AG09309 (cell line): ENCODE measurements around the gene CCDC107.
"Not testable (repeated sequence)": the region's sequence is repeated elsewhere in the genome, so short reads cannot be mapped to it uniquely, and the experiment has no call there.

ENCODE experiments used
- DNase-seq: peaks from one replicate; pipeline ENCODE4 v3.0.0-alpha.2; 2010; ENCODE audit warnings: low read depth
- H3K4me3 ChIP-seq: 2 replicates; pipeline ENCODE4 v1.5.1; 2011; ENCODE audit warnings: mild to moderate bottlenecking, low read depth, low read length, moderate library complexity; ENCODE audit not compliant: control insufficient read depth
- TF ChIP-seq, protein P1 (sequence below): IDR thresholded peaks from 2 replicates; pipeline ENCODE4 v1.5.1; 2011; ENCODE audit warnings: mild to moderate bottlenecking, low read depth, low read length, inconsistent platforms; ENCODE audit not compliant: insufficient read depth, control insufficient read depth; ENCODE audit errors: missing control alignments

CCDC107 gene, protein sequence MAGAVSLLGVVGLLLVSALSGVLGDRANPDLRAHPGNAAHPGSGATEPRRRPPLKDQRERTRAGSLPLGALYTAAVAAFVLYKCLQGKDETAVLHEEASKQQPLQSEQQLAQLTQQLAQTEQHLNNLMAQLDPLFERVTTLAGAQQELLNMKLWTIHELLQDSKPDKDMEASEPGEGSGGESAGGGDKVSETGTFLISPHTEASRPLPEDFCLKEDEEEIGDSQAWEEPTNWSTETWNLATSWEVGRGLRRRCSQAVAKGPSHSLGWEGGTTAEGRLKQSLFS

DNA sequence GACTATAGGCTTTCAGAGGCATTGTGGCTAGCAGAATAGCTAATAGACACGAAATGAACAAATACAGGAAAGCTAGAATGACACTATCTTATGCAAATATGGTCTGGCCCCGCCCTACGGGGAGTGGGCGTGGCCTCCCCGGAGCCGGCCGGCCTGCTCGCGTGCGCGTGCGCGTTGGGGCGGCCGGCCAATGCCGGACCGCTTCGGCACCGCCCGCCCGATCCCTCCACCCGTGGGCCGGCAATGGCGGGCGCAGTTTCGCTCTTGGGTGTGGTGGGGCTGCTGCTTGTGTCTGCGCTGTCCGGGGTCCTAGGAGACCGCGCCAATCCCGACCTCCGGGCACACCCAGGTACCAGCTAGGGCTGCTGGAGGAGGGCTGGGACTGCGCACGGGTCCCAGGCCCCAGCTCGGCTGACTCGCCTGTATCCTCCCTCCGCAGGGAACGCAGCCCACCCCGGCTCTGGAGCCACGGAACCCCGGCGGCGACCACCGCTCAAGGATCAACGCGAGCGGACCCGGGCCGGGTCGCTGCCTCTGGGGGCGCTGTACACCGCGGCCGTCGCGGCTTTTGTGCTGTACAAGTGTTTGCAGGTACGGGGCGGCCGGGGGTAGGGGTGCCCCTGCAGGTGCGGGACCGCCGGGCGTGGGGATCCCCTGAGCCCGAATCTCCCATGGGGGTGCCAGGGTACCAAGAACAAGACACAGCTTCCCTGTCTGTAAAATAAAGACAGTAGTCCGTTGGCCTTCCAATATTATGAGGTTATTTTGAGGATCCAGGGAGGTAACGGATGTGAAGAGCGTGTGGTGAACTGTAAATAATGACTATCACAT, at the start of gene CCDC107:
Gene CCDC107 (plus strand): TSS at position 156 of the 831 bp plus-strand sequence. CDS start 88 bp downstream, at position 244.
- DNase-seq: no peak
- H3K4me3 ChIP-seq: peak within 1 kb of the TSS; percentile 67
- TF ChIP-seq, protein P1, sequence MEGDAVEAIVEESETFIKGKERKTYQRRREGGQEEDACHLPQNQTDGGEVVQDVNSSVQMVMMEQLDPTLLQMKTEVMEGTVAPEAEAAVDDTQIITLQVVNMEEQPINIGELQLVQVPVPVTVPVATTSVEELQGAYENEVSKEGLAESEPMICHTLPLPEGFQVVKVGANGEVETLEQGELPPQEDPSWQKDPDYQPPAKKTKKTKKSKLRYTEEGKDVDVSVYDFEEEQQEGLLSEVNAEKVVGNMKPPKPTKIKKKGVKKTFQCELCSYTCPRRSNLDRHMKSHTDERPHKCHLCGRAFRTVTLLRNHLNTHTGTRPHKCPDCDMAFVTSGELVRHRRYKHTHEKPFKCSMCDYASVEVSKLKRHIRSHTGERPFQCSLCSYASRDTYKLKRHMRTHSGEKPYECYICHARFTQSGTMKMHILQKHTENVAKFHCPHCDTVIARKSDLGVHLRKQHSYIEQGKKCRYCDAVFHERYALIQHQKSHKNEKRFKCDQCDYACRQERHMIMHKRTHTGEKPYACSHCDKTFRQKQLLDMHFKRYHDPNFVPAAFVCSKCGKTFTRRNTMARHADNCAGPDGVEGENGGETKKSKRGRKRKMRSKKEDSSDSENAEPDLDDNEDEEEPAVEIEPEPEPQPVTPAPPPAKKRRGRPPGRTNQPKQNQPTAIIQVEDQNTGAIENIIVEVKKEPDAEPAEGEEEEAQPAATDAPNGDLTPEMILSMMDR: peak; percentile 58

DNA sequence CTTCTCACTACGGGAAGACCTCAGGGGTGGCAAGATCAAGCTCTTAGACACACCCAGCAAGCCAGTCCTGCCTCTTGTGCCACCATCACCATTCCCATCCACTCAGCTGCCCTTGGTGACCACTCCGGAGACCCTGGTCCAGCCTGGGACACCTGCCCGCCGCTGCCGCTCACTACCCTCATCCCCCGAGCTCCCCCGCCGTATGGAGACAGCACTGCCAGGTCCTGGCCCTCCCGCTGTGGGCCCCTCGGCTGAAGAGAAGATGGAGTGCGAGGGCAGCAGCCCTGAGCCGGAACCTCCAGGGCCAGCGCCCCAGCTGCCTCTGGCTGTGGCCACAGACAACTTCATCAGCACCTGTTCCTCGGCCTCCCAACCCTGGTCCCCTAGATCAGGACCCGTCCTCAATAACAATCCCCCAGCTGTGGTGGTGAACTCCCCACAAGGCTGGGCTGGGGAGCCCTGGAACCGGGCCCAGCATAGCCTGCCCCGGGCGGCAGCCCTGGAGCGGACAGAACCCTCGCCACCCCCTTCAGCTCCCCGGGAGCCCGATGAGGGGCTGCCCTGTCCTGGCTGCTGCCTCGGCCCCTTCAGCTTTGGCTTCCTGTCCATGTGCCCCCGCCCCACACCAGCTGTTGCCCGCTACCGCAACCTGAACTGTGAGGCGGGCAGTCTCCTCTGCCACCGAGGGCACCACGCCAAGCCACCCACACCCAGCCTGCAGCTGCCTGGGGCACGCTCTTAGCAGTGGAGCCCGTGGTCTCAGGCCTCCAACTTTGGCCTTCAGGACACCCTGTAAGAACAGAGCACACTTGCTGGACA, 48.9 kb upstream of the CCDC107 start:
- TF ChIP-seq, protein P1: no peak
- H3K4me3 ChIP-seq: no peak overlapping the region
- no peak for DNase-seq

DNA sequence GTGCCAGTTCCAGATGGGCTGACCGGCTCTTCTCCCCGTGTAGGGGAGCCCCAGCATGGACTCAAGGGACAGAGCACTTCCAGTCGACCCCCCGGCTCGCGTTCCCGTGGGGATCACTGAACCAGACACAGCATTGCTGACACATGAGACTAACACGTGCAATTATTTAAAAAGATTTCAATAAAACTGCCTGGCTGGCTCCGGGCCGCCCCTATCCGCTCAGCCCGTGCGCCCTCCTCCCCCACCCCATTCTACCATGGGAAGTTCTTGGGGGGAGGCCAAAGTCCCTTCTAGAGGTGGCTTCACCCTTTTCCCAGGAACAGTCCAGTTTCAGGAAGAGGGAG, 48.3 kb upstream of the CCDC107 start:
- no peak for DNase-seq
- TF ChIP-seq, protein P1: no peak
- no peak overlapping the region for H3K4me3 ChIP-seq

DNA sequence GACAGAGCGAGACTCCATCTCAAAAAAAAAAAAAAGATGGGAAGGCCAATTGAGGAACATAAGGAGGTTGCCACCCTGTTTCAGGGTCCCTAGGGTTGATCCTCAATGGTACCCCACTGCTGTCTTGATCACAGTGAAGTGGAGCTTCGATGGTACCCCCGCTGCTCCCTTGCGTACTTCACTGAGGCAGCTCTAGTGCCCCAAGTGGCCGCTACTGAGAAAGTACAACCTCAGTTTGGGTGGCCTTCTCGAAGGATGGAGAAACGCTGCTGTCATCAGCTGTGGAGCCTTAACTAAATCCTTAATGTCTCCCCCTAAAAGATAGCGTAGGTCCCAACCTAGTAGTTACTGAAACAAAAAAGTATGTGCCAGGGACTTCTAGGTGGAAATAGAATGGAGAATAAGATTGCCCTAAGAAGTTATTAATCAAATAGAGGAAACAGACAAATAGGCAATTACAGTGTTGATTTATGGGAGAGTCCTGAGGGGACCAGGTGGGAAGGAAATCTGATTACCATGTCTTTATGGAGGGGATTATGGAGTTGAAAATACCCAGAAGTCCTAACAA, 46.8 kb upstream of the CCDC107 start:
- no peak for DNase-seq
- H3K4me3 ChIP-seq: no peak overlapping the region
- TF ChIP-seq, protein P1: peak; percentile 76

DNA sequence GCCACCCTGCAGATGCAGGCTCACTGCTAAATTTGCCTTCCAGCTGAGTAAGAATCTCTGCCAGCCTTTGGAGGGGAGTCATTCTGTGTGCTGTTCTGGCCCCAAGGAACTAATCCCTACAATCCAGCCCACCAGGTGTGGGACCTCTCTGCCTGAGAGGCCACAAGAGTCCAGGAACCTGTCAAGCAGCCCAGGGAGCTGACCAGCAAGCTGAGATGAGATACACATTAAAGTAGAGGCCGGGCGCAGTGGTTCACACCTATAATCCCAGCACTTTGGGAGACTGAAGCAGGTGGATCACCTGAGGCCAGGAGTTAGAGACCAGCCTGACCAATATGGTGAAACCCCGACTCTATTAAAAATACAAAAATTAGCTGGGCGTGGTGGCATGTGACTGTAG, 46.0 kb upstream of the CCDC107 start:
- not testable (repeated sequence) for DNase-seq, H3K4me3 ChIP-seq

DNA sequence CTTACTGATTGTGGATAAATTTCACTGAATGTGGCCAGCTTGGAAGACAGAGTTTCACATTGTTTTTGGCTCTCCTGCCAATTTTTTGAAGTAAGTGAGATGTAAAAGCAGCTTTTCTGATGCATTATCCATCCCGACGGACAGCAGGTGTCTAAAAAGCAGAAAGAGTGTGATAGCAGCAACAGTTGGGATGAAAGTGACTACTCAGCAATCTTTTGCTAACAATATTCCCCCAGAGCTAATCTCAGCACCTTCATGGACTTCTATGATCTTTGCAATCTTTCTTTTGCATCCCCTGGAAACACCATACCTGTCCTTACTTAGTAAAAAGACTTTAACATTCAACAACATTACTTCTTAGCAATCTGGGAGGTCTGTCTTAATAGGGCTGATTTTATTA, 45.2 kb upstream of the CCDC107 start:
- no peak for DNase-seq
- TF ChIP-seq, protein P1: no peak
- no peak overlapping the region for H3K4me3 ChIP-seq
